Endothelial cell of umbilical vein (primary cell): Measurements from ENCODE around the gene CHERP.

Experiments used
- CTCF ChIP-seq, 2 donors: IDR thresholded peaks; 1 replicate in 1 of 2; 2 replicates in 1 of 2; pipeline ENCODE4 v1.5.1; 2011; ENCODE audit warnings: low read length in 2 of 2, mild to moderate bottlenecking in 2 of 2, moderate library complexity in 2 of 2, control low read depth in 1 of 2, inconsistent platforms in 1 of 2, low read depth in 1 of 2; ENCODE audit not compliant: insufficient read depth in 1 of 2; ENCODE audit errors: extremely low read depth in 1 of 2
- EZH2 ChIP-seq: IDR thresholded peaks from 2 replicates; pipeline ENCODE4 v1.6.1; 2012; ENCODE audit warnings: borderline replicate concordance, low read depth, mild to moderate bottlenecking, moderate library complexity, low read length, inconsistent platforms; ENCODE audit not compliant: severe bottlenecking

GRCh38 chr19:16470541-16470910 lies 71.7 kb downstream of the CHERP start:
- TF ChIP-seq CTCF (IDR thresholded peaks at IDR 0.05; ENCODE audit: extremely low read depth in 1 of 2, insufficient read depth in 1 of 2, low read depth in 1 of 2, low read length in 2 of 2), result no peak
- TF ChIP-seq EZH2, result no peak
